Endothelial cell of umbilical vein (primary cell): Measurements from ENCODE around the gene LRG1. TPM values are rescaled to one million over a fixed set of nuclear protein-coding genes. Genes with fewer than 3 reads are reported as not detected.

Source experiments
- BruUV-seq: library from RNA; stranded (reverse); fragments of 400-500 nt; replicated peaks from 2 replicates; lab custom pipeline; 2021; lab: Mats Ljungman, UMichigan
- CTCF ChIA-PET: fragments of 300-600, 350-600 bp; sonication (Branson Sonifier 250); formaldehyde crosslinking; loops from one replicate; lab custom pipeline; 2021; ENCODE audit warnings: antibody characterized with exemption, inconsistent platforms; lab: Charles Lee
- POLR2A ChIA-PET: fragments of 300-600, 350-600 bp; sonication (Branson Sonifier 250); formaldehyde crosslinking; loops from one replicate; lab custom pipeline; 2021; ENCODE audit warnings: antibody characterized with exemption, inconsistent platforms; lab: Charles Lee
- DNase-seq: peaks from one replicate; pipeline ENCODE4 v3.0.0-alpha.2; 2011; ENCODE audit warnings: low read depth, low spot score
- FAIRE-seq: peaks from 2 replicates; lab custom pipeline; 2011; peaks lifted over from hg19 to GRCh38; lab: Jason Lieb, UNC
- H2AFZ ChIP-seq: 2 replicates; pipeline ENCODE4 v1.6.0; 2012; ENCODE audit warnings: low read depth, low read length, control low read depth, inconsistent platforms
- H3K27ac ChIP-seq: 2 replicates; pipeline ENCODE4 v1.5.1; 2011; ENCODE audit warnings: low read depth, mild to moderate bottlenecking, control low read depth, low read length, moderate library complexity; ENCODE audit not compliant: insufficient read depth
- H3K27me3 ChIP-seq, 2 experiments: 2 replicates each; pipeline versions ENCODE4 v1.6.0 to v1.6.1; 2011; ENCODE audit warnings: low read length in 2 of 2, mixed read lengths in 1 of 2; ENCODE audit not compliant: control insufficient read depth in 2 of 2, insufficient read depth in 2 of 2
- H3K36me3 ChIP-seq, 2 experiments: 2 replicates in 1 of 2; 3 replicates in 1 of 2; pipeline ENCODE4 v1.5.1; 2011; ENCODE audit warnings: low read length in 2 of 2, mild to moderate bottlenecking in 1 of 2, moderate library complexity in 1 of 2; ENCODE audit not compliant: control insufficient read depth in 2 of 2, insufficient read depth in 2 of 2; ENCODE audit errors: extremely low read depth in 1 of 2
- H3K4me1 ChIP-seq: 3 replicates; pipeline ENCODE4 v1.5.1; 2011; ENCODE audit warnings: mild to moderate bottlenecking, low read length; ENCODE audit not compliant: control insufficient read depth, insufficient read depth; ENCODE audit errors: extremely low read depth
- H3K4me2 ChIP-seq: 2 replicates; pipeline ENCODE4 v1.6.1; 2011; ENCODE audit warnings: low read length, control low read depth, mixed read lengths; ENCODE audit not compliant: insufficient read depth
- H3K4me3 ChIP-seq, 3 experiments: fragments of 200-600 bp in 1 of 3; sonication (generic), shearing (Covaris generic) in 1 of 3; replicated peaks in 1 of 3; 2 replicates each; pipeline ENCODE4 v1.5.1; 2011 to 2016; ENCODE audit warnings: control low read depth in 3 of 3, low read length in 3 of 3, mild to moderate bottlenecking in 2 of 3, inconsistent platforms in 1 of 3, low read depth in 1 of 3, moderate library complexity in 1 of 3; ENCODE audit not compliant: insufficient read depth in 1 of 3
- H3K79me2 ChIP-seq: 2 replicates; pipeline ENCODE4 v1.6.0; 2012; ENCODE audit warnings: low read length, inconsistent platforms; ENCODE audit not compliant: control insufficient read depth, insufficient read depth
- H3K9ac ChIP-seq: replicated peaks from 2 replicates; pipeline ENCODE3; 2011; ENCODE audit warnings: low read length, control low read depth; ENCODE audit not compliant: insufficient read depth; ENCODE audit errors: extremely low read depth
- H3K9me1 ChIP-seq: replicated peaks from 3 replicates; pipeline ENCODE4 v1.6.0; 2011; ENCODE audit warnings: mild to moderate bottlenecking, low read length; ENCODE audit not compliant: control insufficient read depth, insufficient read depth; ENCODE audit errors: extremely low read depth
- H3K9me3 ChIP-seq: replicated peaks from 2 replicates; pipeline ENCODE4 v1.5.1; 2012; ENCODE audit warnings: low read length, inconsistent platforms; ENCODE audit not compliant: control insufficient read depth, insufficient read depth
- H4K20me1 ChIP-seq: replicated peaks from 2 replicates; pipeline ENCODE3; 2011; ENCODE audit warnings: mild to moderate bottlenecking, low read length; ENCODE audit not compliant: control insufficient read depth, insufficient read depth; ENCODE audit errors: extremely low read depth
- CTCF ChIP-seq, 2 donors: IDR thresholded peaks; 1 replicate in 1 of 2; 2 replicates in 1 of 2; pipeline ENCODE4 v1.5.1; 2011; ENCODE audit warnings: low read length in 2 of 2, mild to moderate bottlenecking in 2 of 2, moderate library complexity in 2 of 2, control low read depth in 1 of 2, inconsistent platforms in 1 of 2, low read depth in 1 of 2; ENCODE audit not compliant: insufficient read depth in 1 of 2; ENCODE audit errors: extremely low read depth in 1 of 2
- EZH2 ChIP-seq: IDR thresholded peaks from 2 replicates; pipeline ENCODE4 v1.6.1; 2012; ENCODE audit warnings: borderline replicate concordance, low read depth, mild to moderate bottlenecking, moderate library complexity, low read length, inconsistent platforms; ENCODE audit not compliant: severe bottlenecking
- FOS ChIP-seq: IDR thresholded peaks from 2 replicates; pipeline ENCODE4 v1.6.1; 2011; ENCODE audit warnings: mild to moderate bottlenecking, low read length, moderate library complexity, borderline replicate concordance; ENCODE audit not compliant: insufficient read depth
- GATA2 ChIP-seq: IDR thresholded peaks from 2 replicates; pipeline ENCODE4 v1.7.0; 2011; ENCODE audit warnings: low read depth, mild to moderate bottlenecking, moderate library complexity, mixed read lengths, low read length; ENCODE audit not compliant: insufficient read length, insufficient read depth
- JUN ChIP-seq: IDR thresholded peaks from 2 replicates; pipeline ENCODE4 v1.6.1; 2011; ENCODE audit warnings: borderline replicate concordance, low read depth; ENCODE audit not compliant: insufficient read length, insufficient read depth
- MAX ChIP-seq: IDR thresholded peaks from 2 replicates; pipeline ENCODE4 v1.6.1; 2011; ENCODE audit not compliant: insufficient read depth, insufficient read length
- MYC ChIP-seq: IDR thresholded peaks from one replicate; pipeline ENCODE4 v1.6.1; 2011; ENCODE audit warnings: mild to moderate bottlenecking, low read depth, low read length
- POLR2A ChIP-seq: IDR thresholded peaks from 2 replicates; pipeline ENCODE4 v1.6.1; 2012; ENCODE audit warnings: low read depth, mild to moderate bottlenecking, control low read depth, low read length
- POLR2AphosphoS5 ChIP-seq: IDR thresholded peaks from 2 replicates; pipeline ENCODE4 v1.6.1; 2012; ENCODE audit warnings: low read depth, mild to moderate bottlenecking, control low read depth, low read length, moderate library complexity; ENCODE audit not compliant: insufficient read depth
- dilution Hi-C: fragments of 300-500 bp; cut with MboI; formaldehyde crosslinking; loops from one replicate; pipeline ENCODE4 v1.15.0; 2019; ENCODE audit warnings: low sequenced_read_pairs; ENCODE audit not compliant: extremely low pct_ligation_motif_present
- intact Hi-C: fragments of 100-400 bp; cut with micrococcal nuclease; formaldehyde crosslinking; loops from one replicate; pipeline ENCODE4 v1.10.0; 2022
- polyA plus RNA-seq, 4 experiments: library from polyadenylated mRNA; depleted of rRNA in 3 of 4; stranded (reverse) in 3 of 4; unstranded in 1 of 4; fragments of >200 nt; gene quantifications; 2 replicates each; pipeline versions ENCODE4 v1.2.1 to v1.2.3, GENCODE V29; 2011 to 2012; ENCODE audit warnings: missing spikeins in 1 of 4
- total RNA-seq: library from RNA; stranded (reverse); gene quantifications from 2 replicates; pipeline ENCODE4 v1.2.3, GENCODE V29; 2021

The LRG1 gene
- total and polyA plus RNA-seq, 2 donors (not counting 3 experiments of a cell fraction or from before 2014, with no cell fraction given): 0.21 to 0.31 TPM

- Histone ChIP-seq H3K36me3 (no peaks in the 10 kb centered on the region), H3K9ac (no peak overlapping the region), H3K9me3 (no peaks in the 10 kb centered on the region), H3K27me3 (no peaks in the 10 kb centered on the region), H2AFZ (no peak overlapping the region), H3K9me1 (no peaks in the 10 kb centered on the region), H3K4me2 (no peak overlapping the region), H3K27ac (no peak overlapping the region), H3K4me3 (no peak overlapping the region), H3K4me1 (no peaks in the 10 kb centered on the region), H3K79me2 (no peaks in the 10 kb centered on the region), H4K20me1 (no peaks in the 10 kb centered on the region)
- intact Hi-C loops: no loop called here
- TF ChIP-seq EZH2: no peak
- no peak for TF ChIP-seq FOS
- no peak for TF ChIP-seq CTCF (IDR thresholded peaks at IDR 0.05; ENCODE audit: extremely low read depth in 1 of 2, insufficient read depth in 1 of 2, low read depth in 1 of 2, low read length in 2 of 2)
- no peak for TF ChIP-seq MYC
- no peak for TF ChIP-seq POLR2A
- no peak for TF ChIP-seq MAX
- TF ChIP-seq GATA2: no peak
- TF ChIP-seq POLR2AphosphoS5: no peak
- TF ChIP-seq JUN: no peak
- CTCF ChIA-PET: interaction anchor here (0.7 to 2.8 kb wide), 5 partner anchors 9 to 120 kb away, joined by 3 to 17 read pairs (median 7); no protein-coding TSS in a partner anchor
- dilution Hi-C loops: no loop called here
- FAIRE-seq (no peak), DNase-seq (no peak)
- POLR2A ChIA-PET: no interaction called here
- no TSS peak for BruUV-seq
These were observed 24.1 kb downstream of the LRG1 start for GRCh38 chr19:4515732-4516131.
